Progenitor cell of endocrine pancreas (in vitro differentiated cells): Measurements from ENCODE around the gene SDS. TPM values are rescaled to one million over a fixed set of nuclear protein-coding genes. Genes with fewer than 3 reads are reported as not detected.

Source experiments
- DNase-seq: peaks from one replicate; pipeline ENCODE4 v3.0.0; 2021; ENCODE audit warnings: low spot score; ENCODE audit not compliant: unreplicated experiment
- H3K27ac Mint-ChIP-seq: 2 replicates; pipeline ENCODE4 v1.8.0; 2021; ENCODE audit warnings: mild to moderate bottlenecking, moderate library complexity, mixed read lengths
- H3K27me3 Mint-ChIP-seq: 2 replicates; pipeline ENCODE4 v1.8.0; 2021; ENCODE audit warnings: mixed read lengths
- H3K36me3 Mint-ChIP-seq: 2 replicates; pipeline ENCODE4 v1.8.0; 2022; ENCODE audit warnings: mixed read lengths; ENCODE audit not compliant: insufficient read depth
- H3K4me1 Mint-ChIP-seq: 2 replicates; pipeline ENCODE4 v1.8.0; 2021; ENCODE audit warnings: low read depth, mixed read lengths
- H3K4me3 Mint-ChIP-seq: 2 replicates; pipeline ENCODE4 v1.8.0; 2021; ENCODE audit warnings: low read depth, mild to moderate bottlenecking, moderate library complexity, mixed read lengths
- H3K9me3 Mint-ChIP-seq: 2 replicates; pipeline ENCODE4 v1.8.0; 2021; ENCODE audit warnings: low read depth, mixed read lengths
- CTCF ChIP-seq: fragments of 200-600 bp; sonication (generic); IDR thresholded peaks from one replicate; pipeline ENCODE4 v1.5.0; 2021; ENCODE audit warnings: antibody characterized with exemption, mild to moderate bottlenecking; ENCODE audit not compliant: unreplicated experiment
- long read RNA-seq: library from polyadenylated mRNA; unstranded; transcript quantifications from one replicate; pipeline ENCODE4 v2.0.0, GENCODE V29; 2020
- total RNA-seq: library from RNA; stranded (reverse); gene quantifications from 2 replicates; pipeline ENCODE4 v1.2.1, GENCODE V29; 2021

Gene SDS
- not detected in 2 replicates for total RNA-seq
- long read RNA-seq = 0 reads

GRCh38 chr12:113403435-113404415, at the start of gene SDS:
Gene SDS, minus strand, starts transcription at chr12:113403887. Its CDS starts 4,179 bp downstream, at chr12:113399708.
- DNase-seq = no peak
- Mint-ChIP-seq H3K27me3 (no peaks in the 10 kb centered on the region), H3K4me3 (no peak within 1 kb of the TSS), H3K9me3 (no peaks in the 10 kb centered on the region), H3K27ac (no peak within 1 kb of the TSS), H3K36me3 (no peaks in the 10 kb centered on the region), H3K4me1 (peaks cover 2% of the 10 kb centered on the region)
- TF ChIP-seq CTCF = no peak

GRCh38 chr12:113453330-113453729, 49.6 kb upstream of the SDS start:
- Mint-ChIP-seq H3K27me3 (peaks cover 51% of the 10 kb centered on the region), H3K27ac (no peak overlapping the region), H3K9me3 (no peaks in the 10 kb centered on the region), H3K4me3 (no peak overlapping the region), H3K4me1 (peaks cover 9% of the 10 kb centered on the region), H3K36me3 (no peaks in the 10 kb centered on the region)
- TF ChIP-seq CTCF = no peak
- DNase-seq = no peak

- no peak for DNase-seq
- Mint-ChIP-seq H3K36me3 (no peaks in the 10 kb centered on the region), H3K4me3 (no peak overlapping the region), H3K4me1 (peaks cover 10% of the 10 kb centered on the region), H3K9me3 (no peaks in the 10 kb centered on the region), H3K27me3 (peaks cover 46% of the 10 kb centered on the region), H3K27ac (no peak overlapping the region)
- no peak for TF ChIP-seq CTCF
Observed at GRCh38 chr12:113452458-113452857, 48.8 kb upstream of the SDS start.

- H3K27me3 Mint-ChIP-seq = peaks cover 50% of the 10 kb centered on the region
- no peaks in the 10 kb centered on the region for H3K36me3 Mint-ChIP-seq
- H3K4me1 Mint-ChIP-seq = peaks cover 12% of the 10 kb centered on the region
- no peak for DNase-seq
- peaks cover 4% of the 10 kb centered on the region for H3K9me3 Mint-ChIP-seq
- no peak for TF ChIP-seq CTCF
- H3K27ac Mint-ChIP-seq = no peak overlapping the region
- H3K4me3 Mint-ChIP-seq = no peak overlapping the region
Observed at GRCh38 chr12:113449839-113450238, 46.2 kb upstream of the SDS start.

GRCh38 chr12:113449299-113449698, 45.6 kb upstream of the SDS start:
- Mint-ChIP-seq H3K27me3 (peaks cover 53% of the 10 kb centered on the region), H3K4me1 (peaks cover 12% of the 10 kb centered on the region), H3K9me3 (peaks cover 4% of the 10 kb centered on the region), H3K27ac (no peak overlapping the region), H3K36me3 (no peaks in the 10 kb centered on the region), H3K4me3 (no peak overlapping the region)
- DNase-seq = no peak
- no peak for TF ChIP-seq CTCF
